ENCODE measurements around the gene TXNRD2.
"Not testable (repeated sequence)": the region's sequence is repeated elsewhere in the genome, so short reads cannot be mapped to it uniquely, and the experiment has no call there.

The TXNRD2 gene

GRCh38 chr22:19846620-19847344 lies 94.8 kb downstream of the TXNRD2 start:
- no peak for DNase-seq (ENCODE audit: low read depth, low spot score)

DNA sequence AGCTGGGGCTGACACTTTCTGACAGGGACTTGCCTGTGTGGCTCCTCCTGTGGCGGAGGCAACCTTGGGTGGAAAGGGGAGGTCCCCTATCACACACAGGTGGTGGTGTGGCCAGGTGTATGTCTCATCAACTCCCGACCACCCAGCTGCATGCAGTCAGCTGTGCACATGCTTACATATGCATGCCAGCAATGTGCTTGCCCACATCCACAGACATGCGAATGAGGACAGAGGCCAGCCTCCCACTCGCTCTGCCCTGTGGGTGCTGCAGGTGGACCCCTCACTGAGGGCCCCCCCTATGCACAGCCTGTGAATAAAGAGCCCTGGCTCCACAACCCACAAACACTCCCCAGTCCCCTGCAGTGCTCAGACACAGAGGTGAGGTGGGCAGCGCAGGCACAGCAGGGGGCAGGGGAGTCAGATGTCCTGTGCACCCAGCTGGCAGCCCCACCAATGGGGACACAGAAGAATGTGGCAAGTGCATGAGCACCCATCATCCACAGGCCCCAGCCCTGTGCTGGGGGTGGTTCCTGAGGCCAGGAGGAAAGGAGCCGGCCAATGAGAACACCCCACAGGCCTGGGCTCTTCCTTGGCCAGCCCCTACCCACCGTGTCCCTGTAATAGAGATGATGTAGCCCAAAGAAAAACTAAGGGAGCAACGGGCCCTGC lies 96.4 kb downstream of the TXNRD2 start:
- DNase-seq (ENCODE audit: low read depth, low spot score) = no peak

GRCh38 chr22:19844377-19845053 lies 97.1 kb downstream of the TXNRD2 start:
- no peak for DNase-seq (ENCODE audit: low read depth, low spot score)

DNA sequence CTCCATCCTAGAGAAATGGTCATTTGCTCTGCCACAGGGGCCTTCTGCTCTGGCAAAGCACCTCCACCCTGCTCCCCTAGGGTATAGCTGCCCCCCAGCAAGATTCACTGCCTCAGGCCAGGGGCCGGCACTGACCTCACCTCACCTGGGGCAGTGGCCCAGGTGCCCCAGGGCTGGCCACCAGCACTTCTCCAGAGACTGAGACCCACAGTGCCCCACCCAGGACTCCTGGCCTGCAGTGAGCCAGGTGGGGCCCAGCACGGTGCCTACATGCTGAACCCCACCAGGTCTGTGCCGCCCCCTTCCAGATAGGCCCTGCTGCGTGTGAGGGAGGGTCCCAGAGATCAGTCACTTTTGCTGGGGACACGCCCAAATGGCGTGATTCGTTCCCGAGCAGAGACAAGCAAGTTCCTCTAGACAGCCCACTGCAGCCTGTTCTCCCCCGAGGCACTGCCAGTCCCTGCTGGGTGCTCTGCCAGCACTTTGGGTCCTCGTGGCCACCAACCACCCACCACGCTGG lies 97.7 kb downstream of the TXNRD2 start:
- no peak for DNase-seq (ENCODE audit: low read depth, low spot score)

GRCh38 chr22:19843107-19843856 lies 98.3 kb downstream of the TXNRD2 start:
- DNase-seq (ENCODE audit: low read depth, low spot score) = no peak

DNA sequence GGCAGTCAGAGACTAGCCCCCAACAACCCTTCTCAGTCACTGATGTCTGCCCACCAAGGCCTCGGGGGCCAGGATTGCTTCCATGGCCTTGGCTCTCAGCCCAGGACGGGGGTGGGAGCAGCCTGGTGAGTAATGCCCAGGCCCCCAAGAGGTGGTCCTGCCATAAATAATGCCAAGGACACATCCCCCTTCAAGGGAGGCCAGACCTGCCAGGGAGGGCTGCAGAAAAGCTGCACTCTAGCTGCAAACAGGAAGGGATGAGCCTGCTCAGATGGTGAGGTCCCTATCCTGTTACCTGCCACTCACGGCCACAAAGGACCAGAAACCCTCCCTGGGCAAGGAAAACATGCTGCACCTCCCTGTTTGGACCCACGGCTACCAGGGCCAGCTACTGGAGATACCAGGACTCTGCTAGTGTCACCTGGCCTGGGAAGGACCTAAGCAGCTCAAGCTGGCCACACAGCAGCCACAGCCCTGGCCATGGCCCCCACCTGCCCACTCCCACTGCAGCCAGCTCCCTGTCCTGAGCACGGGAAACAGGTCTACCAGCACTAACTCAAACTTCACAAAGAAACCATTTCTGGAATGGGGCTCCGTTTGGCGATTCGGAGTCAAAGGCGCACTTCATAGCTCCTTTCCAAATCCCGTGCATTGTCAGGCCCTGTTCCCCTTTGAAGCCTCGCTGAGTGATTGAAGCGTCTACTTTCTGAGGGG lies 99.1 kb downstream of the TXNRD2 start:
- no peak for DNase-seq (ENCODE audit: low read depth, low spot score)

DNA sequence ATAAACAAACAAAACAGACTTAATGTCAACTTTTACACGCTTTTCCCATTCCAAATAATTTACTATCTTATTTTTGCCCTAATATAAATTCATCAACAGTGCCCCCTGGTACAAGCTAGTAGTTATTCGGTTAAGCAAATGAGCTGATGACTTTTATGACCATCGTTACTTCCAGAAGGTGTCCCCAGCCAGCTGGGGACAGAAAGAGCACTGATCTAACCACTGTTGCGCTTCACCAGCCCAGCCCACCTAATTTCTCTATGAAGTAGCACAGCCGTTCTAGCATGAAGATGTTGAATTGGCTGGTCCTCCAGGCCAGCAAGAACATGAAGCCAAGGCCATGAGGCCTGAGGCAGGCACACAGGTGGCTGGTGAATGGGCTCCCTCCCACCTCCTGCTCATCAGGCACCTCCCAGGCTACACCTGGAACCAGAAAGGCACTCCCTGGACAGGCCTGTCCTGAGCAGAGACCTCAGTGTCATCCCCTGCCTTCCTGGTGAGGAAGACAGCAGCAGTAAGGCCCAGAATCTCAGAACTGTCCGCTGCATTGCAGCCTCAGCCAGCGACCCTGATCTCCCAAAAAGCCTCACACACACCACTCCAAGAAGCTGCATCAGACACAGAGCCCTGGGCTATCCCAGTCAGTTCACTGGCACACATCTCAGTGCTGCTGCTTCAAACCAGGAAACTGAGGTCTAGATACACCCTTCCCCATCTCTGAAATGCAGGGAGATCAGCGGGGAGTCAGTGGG lies 99.8 kb downstream of the TXNRD2 start:
- DNase-seq (ENCODE audit: low read depth, low spot score) = no peak

DNA sequence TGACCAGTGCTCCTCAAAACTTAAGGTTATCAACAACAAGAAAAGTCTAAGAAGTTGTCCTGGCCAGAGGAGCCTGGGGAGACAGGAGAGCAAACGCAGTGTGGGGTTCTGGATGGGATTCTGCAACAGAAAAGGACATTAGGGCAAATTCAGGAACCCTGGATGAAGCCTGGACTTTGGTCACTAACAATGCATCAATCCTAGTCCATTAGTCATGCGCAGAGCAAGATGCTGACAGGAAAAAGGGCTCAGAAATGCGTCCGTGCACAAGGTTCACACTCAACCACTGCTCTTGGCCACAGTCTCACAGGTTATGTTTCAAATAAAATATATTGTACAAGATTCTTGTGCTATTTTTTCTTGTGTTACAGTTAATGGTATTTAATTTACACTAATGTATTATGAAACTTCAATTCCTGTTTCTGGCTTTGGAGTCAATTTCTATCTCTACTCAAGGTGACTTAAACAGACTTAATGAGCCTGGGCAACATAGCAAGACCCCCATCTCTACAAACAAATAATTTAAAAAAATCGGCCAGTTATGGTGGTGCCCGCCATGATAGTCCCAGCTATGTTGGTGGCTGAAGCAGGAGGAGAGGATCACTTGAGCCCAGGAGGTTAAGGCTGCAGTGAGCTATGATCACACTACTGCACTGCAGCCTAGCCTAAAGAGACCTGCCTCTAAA lies 100.5 kb downstream of the TXNRD2 start:
- DNase-seq (ENCODE audit: low read depth, low spot score) = no peak

- DNase-seq (ENCODE audit: low read depth, low spot score) = no peak
Measured at GRCh38 chr22:19840059-19840458, 101.6 kb downstream of the TXNRD2 start.

GRCh38 chr22:19837915-19838314 lies 103.7 kb downstream of the TXNRD2 start:
- no peak for DNase-seq (ENCODE audit: low read depth, low spot score)

GRCh38 chr22:19836512-19836911 lies 105.1 kb downstream of the TXNRD2 start:
- DNase-seq (ENCODE audit: low read depth, low spot score) = no peak

- no peak for DNase-seq (ENCODE audit: low read depth, low spot score)
Measured at GRCh38 chr22:19834599-19834998, 107.0 kb downstream of the TXNRD2 start.

DNA sequence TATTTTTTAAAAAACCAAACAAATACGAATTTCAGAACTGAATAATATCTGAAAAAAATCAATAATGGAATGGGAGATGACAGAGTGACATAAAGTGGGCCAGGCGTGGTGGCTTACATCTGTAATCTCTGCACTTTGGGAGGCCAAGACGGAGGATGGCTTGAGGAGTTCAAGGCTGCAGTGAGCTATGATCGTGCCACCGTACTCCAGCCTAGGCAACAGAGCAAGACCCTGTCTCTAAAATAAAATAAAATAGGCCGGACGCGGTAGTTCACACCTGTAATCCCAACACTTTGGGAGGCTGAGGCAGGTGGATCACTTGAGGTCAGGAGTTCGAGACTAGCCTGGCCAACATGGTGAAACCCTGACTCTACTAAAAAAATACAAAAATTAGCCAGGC lies 108.3 kb downstream of the TXNRD2 start:
- DNase-seq (ENCODE audit: low read depth, low spot score) = not testable (repeated sequence)

DNA sequence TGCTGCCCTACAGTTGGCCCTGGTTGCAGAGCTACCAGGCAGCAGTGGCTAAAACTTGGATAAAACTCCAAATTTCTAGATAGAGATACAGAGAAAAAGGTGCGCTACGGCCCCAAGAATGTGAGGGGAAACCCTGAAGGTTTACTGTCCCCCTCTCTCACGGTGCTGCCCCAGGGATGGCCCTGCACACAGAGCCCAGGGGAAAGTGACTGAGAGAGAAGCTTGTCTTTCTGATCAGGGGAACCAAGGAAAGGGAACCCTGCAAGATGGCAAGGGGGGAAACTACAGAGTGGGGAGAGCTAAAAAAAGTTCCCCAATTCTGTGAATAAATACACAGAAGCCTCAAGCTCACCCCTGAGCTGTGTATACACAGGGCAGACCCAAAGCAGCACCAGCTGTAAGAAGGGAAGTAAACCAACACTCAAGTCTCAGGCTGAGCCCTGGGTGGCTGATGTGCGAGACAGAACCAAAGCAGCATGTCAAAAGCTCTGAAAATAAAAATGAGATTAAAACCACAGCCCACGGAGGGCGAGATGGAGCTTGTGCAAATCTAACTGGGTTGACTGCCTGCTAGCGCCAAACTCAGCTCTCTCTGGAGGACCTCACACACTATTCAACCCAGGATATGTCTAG lies 109.0 kb downstream of the TXNRD2 start:
- DNase-seq (ENCODE audit: low read depth, low spot score) = no peak

DNA sequence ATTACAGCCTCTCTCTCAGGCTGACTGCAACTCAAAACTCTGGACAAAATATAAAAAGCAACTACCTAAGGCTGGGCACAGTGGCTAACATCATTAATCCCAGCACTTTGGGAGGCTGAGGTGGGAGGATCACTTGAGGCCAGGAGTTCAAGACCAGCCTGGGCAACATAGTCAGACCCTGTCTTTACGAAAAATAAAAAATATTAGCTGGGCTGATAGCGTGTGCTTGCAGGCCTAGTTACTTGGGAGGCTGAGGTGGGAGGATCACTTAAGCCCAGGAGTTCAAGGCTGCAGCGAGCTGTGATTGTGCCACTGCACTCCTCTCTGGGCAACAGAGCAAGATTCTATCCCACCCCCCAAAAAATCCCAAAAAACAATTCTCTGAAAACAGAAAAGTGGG lies 109.6 kb downstream of the TXNRD2 start:
- DNase-seq (ENCODE audit: low read depth, low spot score) = not testable (repeated sequence)

- DNase-seq (ENCODE audit: low read depth, low spot score) = no peak
Measured at GRCh38 chr22:19831016-19831415, 110.6 kb downstream of the TXNRD2 start.

GRCh38 chr22:19828035-19828401 lies 113.6 kb downstream of the TXNRD2 start:
- DNase-seq (ENCODE audit: low read depth, low spot score) = no peak

DNA sequence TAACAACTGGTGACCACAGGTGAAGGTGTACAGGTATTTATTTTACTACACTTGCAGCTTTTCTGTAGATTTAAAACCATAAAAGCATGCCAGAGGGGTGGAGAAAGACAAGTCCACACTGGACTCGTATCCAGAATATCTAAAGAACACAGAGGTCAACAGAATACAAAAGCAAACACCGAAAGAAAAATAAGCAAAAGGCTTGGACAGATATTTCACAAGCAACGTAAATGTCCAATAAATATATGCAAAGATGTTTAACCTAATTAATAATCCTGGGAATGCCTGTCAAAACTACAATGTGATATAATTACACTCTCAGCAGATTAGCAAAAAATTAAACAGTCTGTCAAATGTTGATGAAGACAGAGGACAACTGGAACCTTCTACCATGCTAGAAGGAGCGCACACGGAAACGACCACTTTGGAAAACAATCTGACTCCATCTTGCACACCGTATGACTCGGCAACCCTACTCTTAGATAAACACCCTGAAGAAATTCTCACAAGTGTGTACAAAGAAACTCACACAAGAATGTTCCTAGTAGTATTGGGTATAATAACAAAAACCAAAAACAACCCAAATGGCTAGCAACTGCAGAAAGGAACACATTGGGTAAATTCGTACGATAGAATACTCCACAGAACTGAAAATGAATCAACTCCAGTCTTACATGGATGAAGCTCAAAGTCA lies 114.1 kb downstream of the TXNRD2 start:
- DNase-seq (ENCODE audit: low read depth, low spot score) = no peak

- no peak for DNase-seq (ENCODE audit: low read depth, low spot score)
Measured at GRCh38 chr22:19826619-19826950, 115.0 kb downstream of the TXNRD2 start.
